SK-N-SH (cell line): ENCODE results near the gene ZNF174. TPM values are rescaled to one million over a fixed set of nuclear protein-coding genes. Genes with fewer than 3 reads are reported as not detected.

Experiments
- CTCF ChIA-PET: fragments of 300-600, 350-600 bp; formaldehyde crosslinking; extraction: SDS; loops from one replicate; lab custom pipeline; 2021; lab: Yijun Ruan, JAX
- POLR2A ChIA-PET: fragments of 350-600 bp; sonication (Branson Sonifier 250); formaldehyde crosslinking; extraction: SDS; loops from one replicate; lab custom pipeline; 2020; ENCODE audit warnings: antibody characterized with exemption, inconsistent platforms; lab: Yijun Ruan, JAX
- DNase-seq: peaks from one replicate; pipeline ENCODE4 v3.0.0; 2012
- H2AFZ ChIP-seq: fragments of 200-600 bp; sonication (generic); 2 replicates; pipeline ENCODE4 v1.8.1; 2016; ENCODE audit warnings: antibody characterized with exemption, mild to moderate bottlenecking, low read depth
- H3F3A ChIP-seq: fragments of 200-600 bp; sonication (generic); replicated peaks from 2 replicates; pipeline ENCODE3; 2016; ENCODE audit warnings: antibody characterized with exemption, mild to moderate bottlenecking; ENCODE audit not compliant: insufficient read depth
- H3K27ac ChIP-seq, 2 experiments: fragments of 200-500 bp in 1 of 2; fragments of 200-600 bp in 1 of 2; sonication (Bioruptor generic) in 1 of 2; sonication (generic), shearing (Covaris generic) in 1 of 2; 2 replicates each; pipeline versions ENCODE4 v1.5.1 to v1.6.1; 2014 to 2016; ENCODE audit warnings: low read depth in 2 of 2, inconsistent platforms in 1 of 2, low read length in 1 of 2, mild to moderate bottlenecking in 1 of 2, mixed read lengths in 1 of 2
- H3K27me3 ChIP-seq: fragments of 200-600 bp; sonication (generic), shearing (Covaris generic); 2 replicates; pipeline ENCODE4 v1.6.1; 2016; ENCODE audit warnings: mixed run types; ENCODE audit not compliant: insufficient read depth
- H3K36me3 ChIP-seq, 2 experiments: fragments of 200-500 bp in 1 of 2; fragments of 200-600 bp in 1 of 2; sonication (Bioruptor generic) in 1 of 2; sonication (generic) in 1 of 2; replicated peaks in 1 of 2; 2 replicates each; pipeline versions ENCODE3 to v1.5.1; 2014 to 2016; ENCODE audit warnings: low read length in 1 of 2, mild to moderate bottlenecking in 1 of 2; ENCODE audit not compliant: insufficient read depth in 2 of 2, control insufficient read depth in 1 of 2
- H3K4me1 ChIP-seq, 2 experiments: fragments of 200-500 bp in 1 of 2; fragments of 200-600 bp in 1 of 2; sonication (Bioruptor generic) in 1 of 2; sonication (generic), shearing (Covaris generic) in 1 of 2; 2 replicates each; pipeline versions ENCODE4 v1.5.1 to v1.6.1; 2014 to 2016; ENCODE audit warnings: low read depth in 1 of 2, low read length in 1 of 2, mixed run types in 1 of 2; ENCODE audit not compliant: insufficient read depth in 2 of 2, control insufficient read depth in 1 of 2
- H3K4me2 ChIP-seq: fragments of 200-600 bp; sonication (generic), shearing (Covaris generic); 2 replicates; pipeline ENCODE4 v1.6.1; 2017; ENCODE audit warnings: mixed run types
- H3K4me3 ChIP-seq, 2 experiments: fragments of 200-500 bp in 1 of 2; fragments of 200-600 bp in 1 of 2; sonication (Bioruptor generic) in 1 of 2; sonication (generic), shearing (Covaris generic) in 1 of 2; 2 replicates each; pipeline versions ENCODE4 v1.5.1 to v1.8.1; 2014 to 2016; ENCODE audit warnings: low read depth in 2 of 2, inconsistent platforms in 1 of 2, low read length in 1 of 2, mild to moderate bottlenecking in 1 of 2, mixed read lengths in 1 of 2, moderate library complexity in 1 of 2
- H3K79me2 ChIP-seq: fragments of 200-600 bp; sonication (generic); 2 replicates; pipeline ENCODE4 v1.8.1; 2017; ENCODE audit warnings: mild to moderate bottlenecking; ENCODE audit not compliant: insufficient read depth
- H3K9ac ChIP-seq: fragments of 200-600 bp; sonication (generic); 2 replicates; pipeline ENCODE4 v1.6.1; 2017; ENCODE audit warnings: mixed run types
- H3K9me2 ChIP-seq: fragments of 200-600 bp; sonication (generic); 2 replicates; pipeline ENCODE4 v1.6.1; 2017; ENCODE audit warnings: mixed run types
- H3K9me3 ChIP-seq: fragments of 200-600 bp; sonication (generic); 2 replicates; pipeline ENCODE4 v1.6.1; 2017; ENCODE audit warnings: mixed run types, mild to moderate bottlenecking, moderate library complexity
- H4K20me1 ChIP-seq: fragments of 200-600 bp; sonication (generic); 2 replicates; pipeline ENCODE4 v1.6.1; 2017; ENCODE audit warnings: mild to moderate bottlenecking, mixed run types; ENCODE audit not compliant: insufficient read depth
- CTCF ChIP-seq: fragments of 200-600 bp; sonication (generic); IDR thresholded peaks from 2 replicates; pipeline ENCODE4 v1.6.1; 2017; ENCODE audit warnings: antibody characterized with exemption, mild to moderate bottlenecking, moderate library complexity
- FOSL2 ChIP-seq: IDR thresholded peaks from 2 replicates; pipeline ENCODE4 v1.4.0; 2012; ENCODE audit warnings: low read depth, mild to moderate bottlenecking, moderate library complexity, borderline replicate concordance
- FOXJ3 ChIP-seq: sonication (generic); formaldehyde crosslinking; IDR thresholded peaks from 2 replicates; pipeline ENCODE4 v1.5.1; 2020; ENCODE audit warnings: mild to moderate bottlenecking, missing genetic modification reagents
- IRF3 ChIP-seq: fragments of 150-350 bp; IDR thresholded peaks from 2 replicates; pipeline ENCODE4 v1.6.1; 2016; ENCODE audit warnings: mild to moderate bottlenecking, low read depth, low read length
- JUND ChIP-seq: IDR thresholded peaks from 2 replicates; pipeline ENCODE4 v1.4.0; 2012
- MAX ChIP-seq: IDR thresholded peaks from 2 replicates; pipeline ENCODE4 v1.4.0; 2012; ENCODE audit warnings: low read depth
- MEF2A ChIP-seq: IDR thresholded peaks from 2 replicates; pipeline ENCODE4 v1.4.0; 2012; ENCODE audit warnings: low read depth, borderline replicate concordance
- NFIC ChIP-seq: IDR thresholded peaks from 2 replicates; pipeline ENCODE4 v1.4.0; 2012; ENCODE audit warnings: borderline replicate concordance
- NRF1 ChIP-seq: IDR thresholded peaks from 2 replicates; pipeline ENCODE4 v1.6.1; 2012; ENCODE audit warnings: low read depth, mild to moderate bottlenecking, low read length
- PBX3 ChIP-seq: IDR thresholded peaks from 2 replicates; pipeline ENCODE4; 2012
- REST ChIP-seq: IDR thresholded peaks from 2 replicates; pipeline ENCODE4 v1.6.1; 2012; ENCODE audit warnings: mild to moderate bottlenecking, low read depth, low read length, moderate library complexity
- RFX5 ChIP-seq: IDR thresholded peaks from 2 replicates; pipeline ENCODE4 v1.6.1; 2012; ENCODE audit warnings: mild to moderate bottlenecking, improper control_type of control experiment, low read length
- SIN3A ChIP-seq: IDR thresholded peaks from 2 replicates; pipeline ENCODE4 v1.6.1; 2012; ENCODE audit warnings: low read depth, mild to moderate bottlenecking, low read length, moderate library complexity, borderline replicate concordance
- USF1 ChIP-seq: IDR thresholded peaks from 2 replicates; pipeline ENCODE4 v1.4.0; 2012; ENCODE audit warnings: low read depth, borderline replicate concordance
- USF2 ChIP-seq: fragments of 150-350 bp; IDR thresholded peaks from 2 replicates; pipeline ENCODE4 v1.6.1; 2017; ENCODE audit warnings: antibody characterized with exemption, low read length, low read depth, borderline replicate concordance
- polyA plus RNA-seq, 3 experiments: library from polyadenylated mRNA; depleted of rRNA; stranded (reverse); fragments of >200 nt; gene quantifications; 2 replicates each; pipeline ENCODE4 v1.2.3, GENCODE V29; 2012

ZNF174 gene
- polyA plus RNA-seq, 1 of the 3 experiments (the other 2 are of a cell fraction) = 10.5 TPM

GRCh38 chr16:3375680-3376079, 25.3 kb upstream of the ZNF174 start (continued):
- TF ChIP-seq FOXJ3 (CRISPR knock-in tag) = no peak
- TF ChIP-seq CTCF = no peak
- no peak for TF ChIP-seq MEF2A
- no peak for TF ChIP-seq NFIC

GRCh38 chr16:3377917-3378316, 23.1 kb upstream of the ZNF174 start:
- H3F3A ChIP-seq = no peaks in the 10 kb centered on the region
- H3K27ac ChIP-seq = no peak overlapping the region
- POLR2A ChIA-PET = no interaction called here
- CTCF ChIA-PET = interaction anchor here (0.7 kb wide), 1 partner anchor 23 kb away, joined by 3 read pairs; the partner anchor contains the start of genes ZNF174 and ZSCAN32
- peaks cover 16% of the 10 kb centered on the region; the same call in 1 of the 2 replicates for H3K9me3 ChIP-seq
- H4K20me1 ChIP-seq = no peaks in the 10 kb centered on the region
- peaks cover 14 to 26% of the 10 kb centered on the region in 2 experiments for H3K36me3 ChIP-seq
- no peaks in the 10 kb centered on the region for H3K27me3 ChIP-seq
- H3K9ac ChIP-seq = no peak overlapping the region
- no peaks in the 10 kb centered on the region for H3K9me2 ChIP-seq
- no peaks in the 10 kb centered on the region for H3K4me1 ChIP-seq
- TF ChIP-seq USF2 (no peak), FOSL2 (no peak), MAX (no peak), USF1 (no peak), SIN3A (no peak), RFX5 (no peak), JUND (no peak), IRF3 (no peak), NFIC (no peak), NRF1 (no peak), REST (no peak), PBX3 (no peak)
- H3K79me2 ChIP-seq = no peaks in the 10 kb centered on the region
- H3K4me2 ChIP-seq = no peak overlapping the region
- H2AFZ ChIP-seq = no peak overlapping the region
- no peak overlapping the region for H3K4me3 ChIP-seq
- no peak for DNase-seq
